NCI-H1105 treated with DMSO at 0.1 percent for 48 hours (cell line): ENCODE results near the gene SLC26A1.
"Not testable (repeated sequence)": the region's sequence is repeated elsewhere in the genome, so short reads cannot be mapped to it uniquely, and the experiment has no call there.

Experiments
- DNase-seq: peaks from one replicate; lab custom pipeline; 2025; lab: John Stamatoyannopoulos, UW

SLC26A1 gene

GRCh38 chr4:952881-953573 lies 40.2 kb downstream of the SLC26A1 start:
- DNase-seq, result no peak

DNA sequence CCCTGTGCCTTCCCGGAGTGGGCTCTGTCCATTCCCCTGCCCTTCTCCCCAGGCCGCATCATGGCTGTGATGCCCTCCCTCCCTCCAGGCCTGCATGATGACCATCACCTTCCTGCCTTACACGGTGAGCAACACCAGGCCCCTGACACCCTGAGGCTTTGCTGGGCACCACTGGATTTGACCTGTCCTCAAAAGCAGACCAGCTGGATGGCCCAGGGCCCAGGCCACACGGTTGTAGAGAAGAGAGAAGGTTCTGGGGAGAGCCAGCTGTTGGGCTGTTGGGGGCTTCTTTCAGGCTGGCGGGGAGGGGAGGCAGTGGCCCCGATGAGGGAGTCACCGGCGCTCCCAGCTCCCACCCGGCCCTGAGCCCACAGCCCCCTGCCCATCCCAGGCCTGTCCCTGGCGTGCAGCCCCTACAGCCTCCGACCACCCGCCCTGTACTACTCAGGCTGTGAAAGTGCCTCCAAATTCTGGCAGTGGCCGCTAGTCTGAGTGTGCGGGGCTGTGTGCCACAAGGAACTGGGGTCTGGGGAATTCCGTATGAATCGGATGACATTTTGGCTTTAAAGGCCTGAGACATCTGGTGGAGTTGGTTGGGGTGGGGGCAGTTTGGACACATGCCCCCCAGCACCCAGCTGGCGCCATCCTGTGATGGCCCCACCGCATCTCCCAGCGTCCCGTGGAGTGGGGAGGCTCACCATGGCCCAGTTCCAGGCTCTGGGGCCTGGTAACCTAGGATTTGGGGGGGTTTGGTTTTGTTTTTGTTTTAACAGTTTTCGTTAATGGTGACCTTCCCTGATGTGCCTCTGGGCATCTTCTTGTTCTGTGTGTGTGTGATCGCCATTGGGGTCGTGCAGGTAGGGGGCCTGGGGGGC lies 41.4 kb downstream of the SLC26A1 start:
- no peak for DNase-seq

DNA sequence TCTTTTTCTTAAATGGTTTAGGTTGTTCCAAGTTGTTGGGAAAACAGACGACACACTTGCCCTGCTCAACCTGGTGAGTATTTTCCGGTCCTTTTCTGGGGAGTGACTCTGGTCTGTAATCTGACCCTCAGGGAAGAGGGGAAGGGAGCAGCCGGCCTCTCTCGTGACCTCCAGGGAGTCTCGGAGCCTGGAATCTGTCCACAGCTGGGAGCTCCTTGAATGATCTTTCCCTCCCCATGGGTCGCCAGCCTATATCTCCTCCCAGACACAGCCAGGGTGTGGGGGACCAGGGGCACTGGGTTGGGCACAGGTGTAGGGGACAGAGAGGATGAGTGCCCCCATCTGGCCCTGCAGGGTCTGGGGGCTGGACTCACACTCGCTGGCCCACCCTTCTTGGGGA lies 42.0 kb downstream of the SLC26A1 start:
- no peak for DNase-seq

- no peak for DNase-seq
Measured at GRCh38 chr4:950136-951020, 42.8 kb downstream of the SLC26A1 start.

GRCh38 chr4:949656-950055 lies 43.5 kb downstream of the SLC26A1 start:
- DNase-seq, result no peak

DNA sequence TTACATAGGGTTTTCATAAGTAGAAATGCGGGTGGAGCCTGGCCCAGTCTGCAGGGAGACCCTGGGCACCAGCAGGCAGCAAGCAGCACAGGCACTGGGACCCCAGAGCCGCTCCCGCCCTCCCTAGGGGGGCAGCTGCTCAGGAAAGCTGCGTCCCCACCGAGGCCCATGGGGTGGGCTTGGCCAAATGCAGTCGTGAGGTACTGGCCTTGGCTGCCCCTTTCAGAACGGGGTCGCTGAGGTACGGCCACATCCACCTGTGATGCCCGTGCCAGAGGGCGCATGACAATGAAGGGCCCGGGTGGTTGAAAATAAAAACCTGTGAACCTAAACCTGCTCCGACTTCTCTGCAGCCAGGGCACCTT lies 44.3 kb downstream of the SLC26A1 start:
- no peak for DNase-seq

GRCh38 chr4:948101-948935 lies 44.9 kb downstream of the SLC26A1 start:
- DNase-seq, result no peak

- no peak for DNase-seq
Measured at GRCh38 chr4:947491-947971, 45.7 kb downstream of the SLC26A1 start.

DNA sequence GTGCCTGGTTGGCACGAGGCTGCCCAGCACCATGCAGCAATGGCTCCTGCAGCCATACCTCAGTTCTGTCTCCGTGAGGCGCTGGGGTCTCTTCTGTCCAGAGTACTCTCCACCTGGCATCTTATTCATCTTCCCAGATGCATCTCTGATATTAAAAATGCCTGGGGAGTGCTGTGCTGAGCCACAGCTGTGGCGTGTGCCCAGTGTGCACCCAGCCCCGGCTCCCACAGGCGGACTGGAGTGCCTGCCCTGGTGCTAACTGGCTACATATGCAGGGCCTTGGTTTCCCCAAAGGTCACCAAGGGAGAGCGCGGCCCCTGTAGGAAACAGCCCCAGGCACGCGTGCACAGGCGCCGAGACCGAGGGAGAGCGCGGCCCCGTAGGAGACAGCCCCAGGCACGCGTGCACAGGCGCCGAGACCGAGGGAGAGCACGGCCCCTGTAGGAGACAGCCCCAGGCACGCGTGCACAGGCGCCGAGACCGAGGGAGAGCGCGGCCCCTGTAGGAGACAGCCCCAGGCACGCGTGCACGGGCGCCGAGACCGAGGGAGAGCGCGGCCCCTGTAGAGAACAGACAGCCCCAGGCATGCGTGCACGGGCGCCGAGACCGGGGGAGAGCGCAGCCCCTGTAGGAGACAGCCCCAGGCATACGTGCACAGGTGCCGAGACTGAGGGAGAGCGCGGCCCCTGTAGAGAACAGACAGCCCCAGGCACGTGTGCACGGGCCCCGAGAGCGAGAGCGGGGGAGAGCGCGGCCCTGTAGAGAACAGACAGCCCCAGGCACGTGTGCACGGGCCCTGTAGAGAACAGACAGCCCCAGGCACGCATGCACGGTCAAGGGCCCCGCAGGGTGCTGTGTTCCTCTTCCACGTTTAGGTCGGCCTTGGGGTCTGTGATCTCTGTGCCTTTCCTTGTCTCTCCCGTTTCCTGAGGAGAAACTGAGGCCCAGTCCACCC lies 46.4 kb downstream of the SLC26A1 start:
- DNase-seq, result no peak

DNA sequence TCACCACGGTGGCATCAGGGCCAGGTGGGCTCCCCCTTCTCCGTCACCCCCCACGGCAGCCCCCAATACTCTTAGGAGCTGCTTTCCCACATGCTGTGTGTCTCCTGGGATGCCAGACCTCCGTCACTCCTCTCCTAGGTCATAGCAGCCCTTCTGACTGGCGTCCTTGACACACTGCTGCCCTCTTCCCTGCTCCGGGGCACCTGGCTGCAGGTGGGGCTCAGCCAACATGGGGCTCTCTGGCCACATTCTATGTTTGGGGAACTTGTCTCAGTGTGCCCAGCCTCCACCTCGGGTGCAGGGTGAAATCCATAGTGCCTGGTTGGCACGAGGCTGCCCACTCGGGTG lies 47.1 kb downstream of the SLC26A1 start:
- DNase-seq, result no peak

GRCh38 chr4:945274-946102 lies 47.7 kb downstream of the SLC26A1 start:
- DNase-seq, result no peak

GRCh38 chr4:939508-939907 lies 53.7 kb downstream of the SLC26A1 start:
- DNase-seq, result not testable (repeated sequence)
